ENCODE results near the gene KCNJ16. TPM values are rescaled to one million over a fixed set of nuclear protein-coding genes. Genes with fewer than 3 reads are reported as not detected.

Gene KCNJ16
- total RNA-seq, 1 donor from 2014 or later: 25.9 TPM

- no peak for TF ChIP-seq CTCF (conservative IDR thresholded peaks at IDR 0.05; ENCODE audit: low read depth, low read length)
- no peak overlapping the region for H3K4me3 ChIP-seq (ENCODE audit: low read depth, low read length)
- DNase-seq (ENCODE audit: low read depth): no peak
Measured at GRCh38 chr17:70091696-70092095, 16.7 kb downstream of the KCNJ16 start.

- no peak for DNase-seq (ENCODE audit: low read depth)
Measured at GRCh38 chr17:70093163-70093562, 18.1 kb downstream of the KCNJ16 start.

GRCh38 chr17:70095455-70095854 lies 20.4 kb downstream of the KCNJ16 start:
- no peak for DNase-seq (ENCODE audit: low read depth)
- TF ChIP-seq CTCF (conservative IDR thresholded peaks at IDR 0.05; ENCODE audit: low read depth, low read length): no peak
- H3K4me3 ChIP-seq (ENCODE audit: low read depth, low read length): no peak overlapping the region

More at GRCh38 chr17:70093163-70093562, 18.1 kb downstream of the KCNJ16 start:
- no peak for TF ChIP-seq CTCF (conservative IDR thresholded peaks at IDR 0.05; ENCODE audit: low read depth, low read length)
- no peak overlapping the region for H3K4me3 ChIP-seq (ENCODE audit: low read depth, low read length)

GRCh38 chr17:70096861-70097260 lies 21.8 kb downstream of the KCNJ16 start:
- no peak overlapping the region for H3K4me3 ChIP-seq (ENCODE audit: low read depth, low read length)
- no peak for DNase-seq (ENCODE audit: low read depth)
- no peak for TF ChIP-seq CTCF (conservative IDR thresholded peaks at IDR 0.05; ENCODE audit: low read depth, low read length)

GRCh38 chr17:70098030-70098429 lies 23.0 kb downstream of the KCNJ16 start:
- DNase-seq (ENCODE audit: low read depth): no peak
- no peak overlapping the region for H3K4me3 ChIP-seq (ENCODE audit: low read depth, low read length)
- TF ChIP-seq CTCF (conservative IDR thresholded peaks at IDR 0.05; ENCODE audit: low read depth, low read length): no peak

GRCh38 chr17:70099294-70099693 lies 24.3 kb downstream of the KCNJ16 start:
- H3K4me3 ChIP-seq (ENCODE audit: low read depth, low read length): no peak overlapping the region
- no peak for TF ChIP-seq CTCF (conservative IDR thresholded peaks at IDR 0.05; ENCODE audit: low read depth, low read length)
- DNase-seq (ENCODE audit: low read depth): no peak

GRCh38 chr17:70099884-70100283 lies 24.9 kb downstream of the KCNJ16 start:
- H3K4me3 ChIP-seq (ENCODE audit: low read depth, low read length): no peak overlapping the region
- no peak for TF ChIP-seq CTCF (conservative IDR thresholded peaks at IDR 0.05; ENCODE audit: low read depth, low read length)
- DNase-seq (ENCODE audit: low read depth): no peak

All from epithelial cell of proximal tubule (primary cell).